Measurements from ENCODE around the gene THSD4.
A peak's percentile ranks its signal among the peaks of the same experiment; 100 is the strongest.

The THSD4 gene

DNA sequence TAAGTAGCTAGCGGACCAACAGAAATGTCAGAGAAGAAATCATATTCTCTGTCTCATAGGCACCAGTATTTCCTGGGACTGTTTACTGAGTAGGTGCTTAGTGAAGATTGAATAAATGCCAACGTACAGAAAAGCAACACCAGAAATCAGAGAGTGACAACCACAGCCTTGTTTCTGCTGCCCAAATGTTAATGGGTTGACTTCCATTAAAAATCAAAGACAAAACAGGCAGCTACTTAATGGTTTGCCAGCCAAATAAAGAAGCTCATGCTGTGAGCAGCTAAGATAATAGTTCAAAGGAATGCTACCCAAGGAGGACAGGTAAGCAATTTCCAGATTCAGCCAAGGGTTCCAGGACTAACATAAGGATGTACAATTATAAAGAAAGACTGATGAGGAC is 270.7 kb downstream of the THSD4 start:
- TF ChIP-seq CTCF (IDR thresholded peaks at IDR 0.05; ENCODE audit: low read length, missing control alignments), result no peak
- no peak overlapping the region for H3K4me3 ChIP-seq (replicated peaks; ENCODE audit: low read depth, low read length)
- DNase-seq (ENCODE audit: low read depth), result no peak

GRCh38 chr15:71386448-71387236 is 271.4 kb downstream of the THSD4 start:
- DNase-seq (ENCODE audit: low read depth), result peak; percentile 59
- peak; percentile 44 for TF ChIP-seq CTCF (IDR thresholded peaks at IDR 0.05; ENCODE audit: low read length, missing control alignments)
- H3K4me3 ChIP-seq (replicated peaks; ENCODE audit: low read depth, low read length), result no peak overlapping the region

DNA sequence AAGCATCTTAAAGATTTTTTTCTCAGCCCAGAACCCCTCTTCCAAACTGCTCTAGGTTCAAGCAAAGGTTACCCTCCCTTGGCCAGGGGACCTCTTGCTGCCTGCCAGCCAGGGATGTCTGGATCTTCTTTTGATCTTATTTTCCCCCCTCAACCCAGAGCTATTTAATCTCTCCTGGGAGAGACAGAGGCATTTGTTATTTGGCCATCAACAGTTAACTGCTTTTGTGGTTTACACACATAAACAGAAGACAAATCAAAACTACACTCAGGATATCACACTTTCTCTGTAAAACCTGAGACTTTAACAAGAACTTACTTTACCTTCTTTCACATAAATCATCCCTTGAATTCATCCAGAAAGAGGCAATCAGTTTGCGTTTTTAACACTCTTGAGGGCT is 272.5 kb downstream of the THSD4 start:
- H3K4me3 ChIP-seq (replicated peaks; ENCODE audit: low read depth, low read length), result no peak overlapping the region
- TF ChIP-seq CTCF (IDR thresholded peaks at IDR 0.05; ENCODE audit: low read length, missing control alignments), result no peak
- DNase-seq (ENCODE audit: low read depth), result no peak

- no peak for DNase-seq (ENCODE audit: low read depth)
- no peak for TF ChIP-seq CTCF (IDR thresholded peaks at IDR 0.05; ENCODE audit: low read length, missing control alignments)
- H3K4me3 ChIP-seq (replicated peaks; ENCODE audit: low read depth, low read length), result no peak overlapping the region
These were observed 274.8 kb downstream of the THSD4 start for GRCh38 chr15:71390096-71390495.

- H3K4me3 ChIP-seq (replicated peaks; ENCODE audit: low read depth, low read length), result no peak overlapping the region
- TF ChIP-seq CTCF (IDR thresholded peaks at IDR 0.05; ENCODE audit: low read length, missing control alignments), result no peak
- no peak for DNase-seq (ENCODE audit: low read depth)
These were observed 276.3 kb downstream of the THSD4 start for GRCh38 chr15:71391421-71392088.

GRCh38 chr15:71392861-71393283 is 277.6 kb downstream of the THSD4 start:
- no peak for DNase-seq (ENCODE audit: low read depth)
- H3K4me3 ChIP-seq (replicated peaks; ENCODE audit: low read depth, low read length), result no peak overlapping the region
- no peak for TF ChIP-seq CTCF (IDR thresholded peaks at IDR 0.05; ENCODE audit: low read length, missing control alignments)

Data from fibroblast of pulmonary artery (primary cell).